ENCODE measurements around the gene RILPL1. TPM values are rescaled to one million over a fixed set of nuclear protein-coding genes. Genes with fewer than 3 reads are reported as not detected.

Gene RILPL1
- total and polyA plus RNA-seq, 9 of the 15 experiments (the other 6 are each of a cell fraction or from before 2014, with no cell fraction given) = 0.25 to 10.6 (median 8.6) TPM

DNA sequence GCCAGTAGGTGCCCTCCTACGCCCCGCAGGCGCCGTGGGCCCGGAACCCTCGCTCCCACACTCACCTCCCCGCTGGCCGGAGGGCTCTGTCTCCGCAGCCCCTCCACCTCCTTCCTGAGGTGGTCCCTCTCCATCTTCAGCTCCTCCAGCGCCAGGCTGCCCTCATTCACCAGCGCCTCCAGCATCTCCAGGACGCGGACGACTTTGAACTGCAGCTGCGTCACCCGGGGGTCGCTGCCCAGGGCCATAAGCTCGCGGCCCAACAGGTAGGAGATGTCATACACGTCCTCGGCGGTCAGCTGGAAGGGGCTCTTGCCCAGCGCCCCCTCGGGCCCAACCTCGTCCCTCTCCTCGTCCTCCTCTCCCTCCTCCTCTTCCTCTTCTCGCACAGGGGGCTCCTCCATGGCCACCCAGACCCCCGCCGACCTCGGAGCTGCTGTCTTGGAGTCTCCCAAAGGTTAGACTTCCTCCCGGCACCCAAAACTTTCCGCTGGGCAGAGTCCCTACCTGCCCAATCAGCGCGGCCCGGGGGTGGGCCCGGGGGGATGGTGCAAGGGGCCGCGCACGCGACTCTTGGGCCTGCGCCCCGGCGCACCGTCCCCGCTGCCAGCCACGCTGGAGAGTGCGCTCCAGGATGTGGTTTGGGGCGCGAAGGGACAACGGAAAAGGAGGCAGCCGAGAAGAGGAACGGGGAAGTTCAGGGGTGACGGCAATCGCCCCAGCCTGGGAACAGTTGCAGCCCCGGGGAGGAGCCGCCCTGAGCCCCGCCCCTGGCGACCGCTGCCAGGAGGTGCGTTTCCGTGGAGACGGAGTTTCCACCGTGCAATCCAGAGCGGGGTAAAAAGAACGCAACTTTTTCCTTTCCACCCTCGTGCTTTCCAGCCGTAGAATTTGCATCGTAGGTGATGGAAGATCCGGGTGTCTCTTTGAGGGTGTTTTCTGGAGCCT is 97.2 kb downstream of the RILPL1 start, which contains the start of gene RILPL2 (continued):
- TF ChIP-seq CHD2 (IDR thresholded peaks at IDR 0.05; ENCODE audit: low read depth, low read length) (no peak), FOXP1 (CRISPR knock-in tag; IDR thresholded peaks at IDR 0.05) (no peak; the same call in 1 of the 2 replicates), ARNT (IDR thresholded peaks at IDR 0.05) (no peak), ARID1B (IDR thresholded peaks at IDR 0.05) (no peak; the same call in 1 of the 2 replicates), RBM14 (IDR thresholded peaks at IDR 0.05; ENCODE audit: borderline replicate concordance, insufficient read depth, low read depth, low read length) (no peak), RBFOX2 (IDR thresholded peaks at IDR 0.05; ENCODE audit: low read depth, low read length) (peak; percentile 89)
- TF ChIP-seq, protein P1, sequence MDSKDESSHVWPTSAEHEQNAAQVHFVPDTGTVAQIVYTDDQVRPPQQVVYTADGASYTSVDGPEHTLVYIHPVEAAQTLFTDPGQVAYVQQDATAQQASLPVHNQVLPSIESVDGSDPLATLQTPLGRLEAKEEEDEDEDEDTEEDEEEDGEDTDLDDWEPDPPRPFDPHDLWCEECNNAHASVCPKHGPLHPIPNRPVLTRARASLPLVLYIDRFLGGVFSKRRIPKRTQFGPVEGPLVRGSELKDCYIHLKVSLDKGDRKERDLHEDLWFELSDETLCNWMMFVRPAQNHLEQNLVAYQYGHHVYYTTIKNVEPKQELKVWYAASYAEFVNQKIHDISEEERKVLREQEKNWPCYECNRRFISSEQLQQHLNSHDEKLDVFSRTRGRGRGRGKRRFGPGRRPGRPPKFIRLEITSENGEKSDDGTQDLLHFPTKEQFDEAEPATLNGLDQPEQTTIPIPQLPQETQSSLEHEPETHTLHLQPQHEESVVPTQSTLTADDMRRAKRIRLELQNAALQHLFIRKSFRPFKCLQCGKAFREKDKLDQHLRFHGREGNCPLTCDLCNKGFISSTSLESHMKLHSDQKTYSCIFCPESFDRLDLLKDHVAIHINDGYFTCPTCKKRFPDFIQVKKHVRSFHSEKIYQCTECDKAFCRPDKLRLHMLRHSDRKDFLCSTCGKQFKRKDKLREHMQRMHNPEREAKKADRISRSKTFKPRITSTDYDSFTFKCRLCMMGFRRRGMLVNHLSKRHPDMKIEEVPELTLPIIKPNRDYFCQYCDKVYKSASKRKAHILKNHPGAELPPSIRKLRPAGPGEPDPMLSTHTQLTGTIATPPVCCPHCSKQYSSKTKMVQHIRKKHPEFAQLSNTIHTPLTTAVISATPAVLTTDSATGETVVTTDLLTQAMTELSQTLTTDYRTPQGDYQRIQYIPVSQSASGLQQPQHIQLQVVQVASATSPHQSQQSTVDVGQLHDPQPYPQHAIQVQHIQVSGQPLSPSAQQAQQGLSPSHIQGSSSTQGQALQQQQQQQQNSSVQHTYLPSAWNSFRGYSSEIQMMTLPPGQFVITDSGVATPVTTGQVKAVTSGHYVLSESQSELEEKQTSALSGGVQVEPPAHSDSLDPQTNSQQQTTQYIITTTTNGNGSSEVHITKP (IDR thresholded peaks at IDR 0.05; ENCODE audit: partially characterized antibody) = peak; percentile 38
- TF ChIP-seq, protein P2, sequence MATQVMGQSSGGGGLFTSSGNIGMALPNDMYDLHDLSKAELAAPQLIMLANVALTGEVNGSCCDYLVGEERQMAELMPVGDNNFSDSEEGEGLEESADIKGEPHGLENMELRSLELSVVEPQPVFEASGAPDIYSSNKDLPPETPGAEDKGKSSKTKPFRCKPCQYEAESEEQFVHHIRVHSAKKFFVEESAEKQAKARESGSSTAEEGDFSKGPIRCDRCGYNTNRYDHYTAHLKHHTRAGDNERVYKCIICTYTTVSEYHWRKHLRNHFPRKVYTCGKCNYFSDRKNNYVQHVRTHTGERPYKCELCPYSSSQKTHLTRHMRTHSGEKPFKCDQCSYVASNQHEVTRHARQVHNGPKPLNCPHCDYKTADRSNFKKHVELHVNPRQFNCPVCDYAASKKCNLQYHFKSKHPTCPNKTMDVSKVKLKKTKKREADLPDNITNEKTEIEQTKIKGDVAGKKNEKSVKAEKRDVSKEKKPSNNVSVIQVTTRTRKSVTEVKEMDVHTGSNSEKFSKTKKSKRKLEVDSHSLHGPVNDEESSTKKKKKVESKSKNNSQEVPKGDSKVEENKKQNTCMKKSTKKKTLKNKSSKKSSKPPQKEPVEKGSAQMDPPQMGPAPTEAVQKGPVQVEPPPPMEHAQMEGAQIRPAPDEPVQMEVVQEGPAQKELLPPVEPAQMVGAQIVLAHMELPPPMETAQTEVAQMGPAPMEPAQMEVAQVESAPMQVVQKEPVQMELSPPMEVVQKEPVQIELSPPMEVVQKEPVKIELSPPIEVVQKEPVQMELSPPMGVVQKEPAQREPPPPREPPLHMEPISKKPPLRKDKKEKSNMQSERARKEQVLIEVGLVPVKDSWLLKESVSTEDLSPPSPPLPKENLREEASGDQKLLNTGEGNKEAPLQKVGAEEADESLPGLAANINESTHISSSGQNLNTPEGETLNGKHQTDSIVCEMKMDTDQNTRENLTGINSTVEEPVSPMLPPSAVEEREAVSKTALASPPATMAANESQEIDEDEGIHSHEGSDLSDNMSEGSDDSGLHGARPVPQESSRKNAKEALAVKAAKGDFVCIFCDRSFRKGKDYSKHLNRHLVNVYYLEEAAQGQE (IDR thresholded peaks at IDR 0.05; ENCODE audit: borderline replicate concordance) = no peak
- TF ChIP-seq, protein P2 (CRISPR knock-in tag; IDR thresholded peaks at IDR 0.05; ENCODE audit: low read depth) = 0 out of 2 replicates have a peak, but pooled peaks have one; percentile 17
- TF ChIP-seq, protein P3, sequence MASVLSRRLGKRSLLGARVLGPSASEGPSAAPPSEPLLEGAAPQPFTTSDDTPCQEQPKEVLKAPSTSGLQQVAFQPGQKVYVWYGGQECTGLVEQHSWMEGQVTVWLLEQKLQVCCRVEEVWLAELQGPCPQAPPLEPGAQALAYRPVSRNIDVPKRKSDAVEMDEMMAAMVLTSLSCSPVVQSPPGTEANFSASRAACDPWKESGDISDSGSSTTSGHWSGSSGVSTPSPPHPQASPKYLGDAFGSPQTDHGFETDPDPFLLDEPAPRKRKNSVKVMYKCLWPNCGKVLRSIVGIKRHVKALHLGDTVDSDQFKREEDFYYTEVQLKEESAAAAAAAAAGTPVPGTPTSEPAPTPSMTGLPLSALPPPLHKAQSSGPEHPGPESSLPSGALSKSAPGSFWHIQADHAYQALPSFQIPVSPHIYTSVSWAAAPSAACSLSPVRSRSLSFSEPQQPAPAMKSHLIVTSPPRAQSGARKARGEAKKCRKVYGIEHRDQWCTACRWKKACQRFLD (CRISPR knock-in tag; IDR thresholded peaks at IDR 0.05) = no peak

All from K562 (cell line).